GM12892 (cell line): ENCODE results near the gene FAF1.
A peak's percentile ranks its signal among the peaks of the same experiment; 100 is the strongest.

Source experiments
- DNase-seq: peaks from one replicate; pipeline ENCODE4 v3.0.0; 2011; ENCODE audit not compliant: insufficient read length
- FAIRE-seq: peaks from 2 replicates; lab custom pipeline; 2011; peaks lifted over from hg19 to GRCh38; lab: Jason Lieb, UNC
- POLR2A ChIP-seq: IDR thresholded peaks from 2 replicates; pipeline ENCODE4 v1.6.1; 2011; ENCODE audit warnings: low read depth, low read length, control low read depth
- POLR2AphosphoS5 ChIP-seq: IDR thresholded peaks from 2 replicates; pipeline ENCODE4 v1.6.1; 2011; ENCODE audit warnings: low read depth, low read length, control low read depth
- TAF1 ChIP-seq: IDR thresholded peaks from 2 replicates; pipeline ENCODE4 v1.6.1; 2011; ENCODE audit warnings: low read depth, mild to moderate bottlenecking, control low read depth, low read length, borderline replicate concordance

FAF1 gene

GRCh38 chr1:50493710-50494109 lies 466.4 kb downstream of the FAF1 start:
- FAIRE-seq (no peak), DNase-seq (no peak)
- TF ChIP-seq TAF1 (no peak), POLR2A (no peak), POLR2AphosphoS5 (no peak)

GRCh38 chr1:50492142-50492541 lies 467.9 kb downstream of the FAF1 start:
- DNase-seq (no peak), FAIRE-seq (no peak)
- TF ChIP-seq POLR2AphosphoS5, result no peak
- no peak for TF ChIP-seq POLR2A
- no peak for TF ChIP-seq TAF1

DNA sequence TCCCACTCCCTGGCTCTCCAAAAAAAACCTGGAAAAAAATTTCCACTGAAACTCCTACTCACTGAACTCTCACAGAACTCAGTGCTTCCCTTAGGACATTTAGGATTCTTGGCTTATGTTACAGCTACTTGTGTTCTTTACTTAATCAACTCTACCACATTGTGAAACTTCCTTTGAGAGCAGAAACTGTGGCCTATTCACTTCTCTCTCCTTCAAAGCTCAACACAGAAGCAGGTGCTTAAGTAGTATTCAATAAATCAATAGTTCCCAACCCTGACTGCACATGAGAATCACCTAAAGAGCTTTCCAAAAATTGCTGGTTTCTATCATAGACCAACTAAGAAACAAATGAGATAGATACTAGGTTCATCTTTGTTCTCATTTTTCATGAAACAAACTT lies 468.9 kb downstream of the FAF1 start:
- no peak for TF ChIP-seq TAF1
- TF ChIP-seq POLR2AphosphoS5, result no peak
- no peak for TF ChIP-seq POLR2A
- FAIRE-seq (peak; percentile 53), DNase-seq (no peak)

- TF ChIP-seq POLR2A (no peak), POLR2AphosphoS5 (no peak), TAF1 (no peak)
- no peak for DNase-seq
- FAIRE-seq, result no peak
These were observed 469.4 kb downstream of the FAF1 start for GRCh38 chr1:50490640-50491039.

DNA sequence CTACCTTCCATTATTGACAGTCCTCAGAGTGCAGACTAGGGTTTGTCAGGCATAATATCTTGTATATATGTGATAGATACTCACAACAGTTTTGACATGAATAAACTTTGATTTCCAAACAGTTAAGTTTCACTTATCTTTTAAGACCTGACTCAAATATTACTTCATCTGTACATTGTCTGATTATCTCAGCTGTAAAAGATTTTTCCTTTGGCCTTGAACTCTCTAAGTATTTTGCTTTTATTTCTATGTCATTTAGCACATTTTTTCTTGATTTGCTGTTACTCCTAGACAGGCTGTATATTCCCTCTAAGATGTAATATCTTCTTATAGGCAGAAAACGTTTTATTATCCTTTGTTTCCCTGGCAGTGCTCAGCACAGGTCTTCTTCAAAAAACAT lies 471.2 kb downstream of the FAF1 start:
- TF ChIP-seq TAF1 (no peak), POLR2AphosphoS5 (no peak), POLR2A (no peak)
- FAIRE-seq (no peak), DNase-seq (no peak)

DNA sequence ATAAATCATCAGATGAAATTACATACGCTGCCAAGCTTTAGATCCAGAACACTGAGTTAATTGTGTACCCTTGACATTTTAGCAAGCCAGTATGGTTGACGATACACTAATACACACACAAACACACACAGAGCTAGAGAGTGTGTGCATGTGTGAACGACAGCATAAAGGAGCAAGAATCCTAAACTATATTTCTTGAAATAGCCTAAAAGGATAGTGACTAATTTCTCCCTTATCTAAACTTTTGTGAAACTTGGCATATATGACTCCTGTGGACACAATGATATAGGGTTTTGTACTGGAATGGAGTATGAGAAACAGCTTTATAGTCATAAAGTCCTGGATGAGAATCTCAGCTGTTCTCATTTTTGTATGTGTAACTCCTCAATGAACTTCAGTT lies 471.7 kb downstream of the FAF1 start:
- TF ChIP-seq POLR2A (no peak), TAF1 (no peak), POLR2AphosphoS5 (no peak)
- FAIRE-seq (no peak), DNase-seq (no peak)

DNA sequence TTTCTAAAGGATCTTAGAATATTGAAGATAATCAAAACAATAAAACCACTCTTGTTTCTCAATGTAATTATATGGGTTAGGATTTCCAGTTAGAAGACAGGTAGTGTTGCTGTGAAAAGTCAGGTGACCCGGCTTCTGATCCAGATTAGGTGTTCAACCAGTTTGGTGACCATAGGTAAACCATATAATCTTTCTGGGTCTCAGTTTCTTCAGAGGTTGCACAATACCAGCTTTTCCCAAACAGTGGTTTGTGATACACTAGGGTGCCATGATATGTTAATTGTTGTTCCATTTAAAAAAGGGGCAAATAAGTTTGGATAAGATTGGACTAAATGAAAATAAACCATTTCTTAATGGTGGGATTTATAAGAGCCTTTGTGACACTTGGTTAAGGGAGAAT lies 472.3 kb downstream of the FAF1 start:
- TF ChIP-seq POLR2AphosphoS5 (no peak), POLR2A (no peak), TAF1 (no peak)
- FAIRE-seq, result no peak

GRCh38 chr1:50481142-50481736 lies 478.8 kb downstream of the FAF1 start:
- FAIRE-seq (no peak), DNase-seq (no peak)
- TF ChIP-seq POLR2A (no peak), POLR2AphosphoS5 (no peak), TAF1 (no peak)

More for the DNA sequence above, 472.3 kb downstream of the FAF1 start:
- DNase-seq, result no peak

- TF ChIP-seq TAF1 (no peak), POLR2AphosphoS5 (no peak), POLR2A (no peak)
- FAIRE-seq (no peak), DNase-seq (peak; percentile 5)
These were observed 483.3 kb downstream of the FAF1 start for GRCh38 chr1:50476800-50477199.

GRCh38 chr1:50474859-50475809 lies 484.9 kb downstream of the FAF1 start:
- DNase-seq, result no peak
- FAIRE-seq, result no peak
- TF ChIP-seq POLR2AphosphoS5, result no peak
- TF ChIP-seq POLR2A, result no peak
- TF ChIP-seq TAF1, result no peak

DNA sequence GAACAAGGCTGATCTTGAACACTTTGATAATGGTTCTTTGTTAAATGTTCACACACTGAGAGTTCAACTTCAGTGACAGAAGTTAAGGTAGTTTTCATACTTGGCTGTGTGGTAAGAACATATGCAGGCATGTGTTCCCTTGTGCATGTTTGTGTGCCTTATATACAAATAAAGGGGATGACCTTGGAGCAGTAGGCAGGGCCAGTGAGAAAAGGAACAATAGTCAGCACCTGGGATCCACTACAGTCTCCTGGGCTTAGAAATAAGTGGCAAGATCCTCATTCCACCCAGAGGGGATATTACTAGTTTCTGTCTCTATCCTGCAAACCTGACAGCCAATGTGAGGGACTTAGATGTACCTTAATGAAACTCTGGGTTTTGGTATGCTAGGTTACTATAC lies 486.6 kb downstream of the FAF1 start:
- FAIRE-seq (no peak), DNase-seq (no peak)
- TF ChIP-seq POLR2AphosphoS5 (no peak), TAF1 (no peak), POLR2A (no peak)
